ENCODE measurements around the gene HLA-A.

HLA-A gene

GRCh38 chr6:29948277-29948676 lies 5.9 kb downstream of the HLA-A start:
- H3K4me1 ChIP-seq (ENCODE audit: control insufficient read depth, insufficient read depth, low read length, unreplicated experiment) = peaks cover 17% of the 10 kb centered on the region
- no peak overlapping the region for H3K4me3 ChIP-seq (ENCODE audit: low read depth, low read length)
- H3K79me2 ChIP-seq (ENCODE audit: control insufficient read depth, insufficient read depth, low read length, unreplicated experiment) = peaks cover 22% of the 10 kb centered on the region
- no peaks in the 10 kb centered on the region for H3K27me3 ChIP-seq (ENCODE audit: insufficient read depth, low read length)
- H3K36me3 ChIP-seq (ENCODE audit: insufficient read depth, low read length) = peaks cover 15% of the 10 kb centered on the region
- H3K27ac ChIP-seq (ENCODE audit: low read depth, low read length) = no peak overlapping the region
- no peak overlapping the region for H2AFZ ChIP-seq (ENCODE audit: low read length, unreplicated experiment)

GRCh38 chr6:29949934-29950333 lies 7.6 kb downstream of the HLA-A start:
- Histone ChIP-seq H3K27ac (ENCODE audit: low read depth, low read length) (no peak overlapping the region), H3K4me3 (ENCODE audit: low read depth, low read length) (no peak overlapping the region), H3K27me3 (ENCODE audit: insufficient read depth, low read length) (no peaks in the 10 kb centered on the region), H2AFZ (ENCODE audit: low read length, unreplicated experiment) (no peak overlapping the region), H3K79me2 (ENCODE audit: control insufficient read depth, insufficient read depth, low read length, unreplicated experiment) (peaks cover 7% of the 10 kb centered on the region), H3K36me3 (ENCODE audit: insufficient read depth, low read length) (peaks cover 7% of the 10 kb centered on the region), H3K4me1 (ENCODE audit: control insufficient read depth, insufficient read depth, low read length, unreplicated experiment) (peaks cover 11% of the 10 kb centered on the region)

GRCh38 chr6:29951882-29952281 lies 9.6 kb downstream of the HLA-A start:
- no peak overlapping the region for H2AFZ ChIP-seq (ENCODE audit: low read length, unreplicated experiment)
- no peaks in the 10 kb centered on the region; the same call in 1 of the 2 replicates for H3K36me3 ChIP-seq (ENCODE audit: insufficient read depth, low read length)
- no peaks in the 10 kb centered on the region for H3K27me3 ChIP-seq (ENCODE audit: insufficient read depth, low read length)
- H3K4me3 ChIP-seq (ENCODE audit: low read depth, low read length) = no peak overlapping the region
- H3K79me2 ChIP-seq (ENCODE audit: control insufficient read depth, insufficient read depth, low read length, unreplicated experiment) = no peaks in the 10 kb centered on the region
- no peak overlapping the region for H3K27ac ChIP-seq (ENCODE audit: low read depth, low read length)
- H3K4me1 ChIP-seq (ENCODE audit: control insufficient read depth, insufficient read depth, low read length, unreplicated experiment) = peaks cover 4% of the 10 kb centered on the region

GRCh38 chr6:29953001-29953441 lies 10.7 kb downstream of the HLA-A start:
- no peak overlapping the region for H3K4me3 ChIP-seq (ENCODE audit: low read depth, low read length)
- no peak overlapping the region for H3K27ac ChIP-seq (ENCODE audit: low read depth, low read length)
- no peaks in the 10 kb centered on the region; the same call in 1 of the 2 replicates for H3K36me3 ChIP-seq (ENCODE audit: insufficient read depth, low read length)
- no peaks in the 10 kb centered on the region for H3K27me3 ChIP-seq (ENCODE audit: insufficient read depth, low read length)
- H3K4me1 ChIP-seq (ENCODE audit: control insufficient read depth, insufficient read depth, low read length, unreplicated experiment) = peaks cover 4% of the 10 kb centered on the region
- H3K79me2 ChIP-seq (ENCODE audit: control insufficient read depth, insufficient read depth, low read length, unreplicated experiment) = no peaks in the 10 kb centered on the region
- H2AFZ ChIP-seq (ENCODE audit: low read length, unreplicated experiment) = no peak overlapping the region

- Histone ChIP-seq H3K36me3 (ENCODE audit: insufficient read depth, low read length) (no peaks in the 10 kb centered on the region), H3K27me3 (ENCODE audit: insufficient read depth, low read length) (no peaks in the 10 kb centered on the region), H3K79me2 (ENCODE audit: control insufficient read depth, insufficient read depth, low read length, unreplicated experiment) (no peaks in the 10 kb centered on the region), H3K27ac (ENCODE audit: low read depth, low read length) (no peak overlapping the region), H3K4me1 (ENCODE audit: control insufficient read depth, insufficient read depth, low read length, unreplicated experiment) (peaks cover 4% of the 10 kb centered on the region), H3K4me3 (ENCODE audit: low read depth, low read length) (no peak overlapping the region), H2AFZ (ENCODE audit: low read length, unreplicated experiment) (no peak overlapping the region)
Measured at GRCh38 chr6:29953686-29954085, 11.4 kb downstream of the HLA-A start.

- no peak overlapping the region for H3K4me3 ChIP-seq (ENCODE audit: low read depth, low read length)
- peaks cover 4% of the 10 kb centered on the region for H3K4me1 ChIP-seq (ENCODE audit: control insufficient read depth, insufficient read depth, low read length, unreplicated experiment)
- H3K79me2 ChIP-seq (ENCODE audit: control insufficient read depth, insufficient read depth, low read length, unreplicated experiment) = no peaks in the 10 kb centered on the region
- no peaks in the 10 kb centered on the region for H3K27me3 ChIP-seq (ENCODE audit: insufficient read depth, low read length)
- no peaks in the 10 kb centered on the region for H3K36me3 ChIP-seq (ENCODE audit: insufficient read depth, low read length)
- H2AFZ ChIP-seq (ENCODE audit: low read length, unreplicated experiment) = no peak overlapping the region
- H3K27ac ChIP-seq (ENCODE audit: low read depth, low read length) = no peak overlapping the region
Measured at GRCh38 chr6:29954272-29954671, 11.9 kb downstream of the HLA-A start.

- Histone ChIP-seq H3K36me3 (ENCODE audit: insufficient read depth, low read length) (no peaks in the 10 kb centered on the region), H3K27me3 (ENCODE audit: insufficient read depth, low read length) (no peaks in the 10 kb centered on the region), H3K79me2 (ENCODE audit: control insufficient read depth, insufficient read depth, low read length, unreplicated experiment) (no peaks in the 10 kb centered on the region), H3K27ac (ENCODE audit: low read depth, low read length) (no peak overlapping the region), H2AFZ (ENCODE audit: low read length, unreplicated experiment) (no peak overlapping the region), H3K4me1 (ENCODE audit: control insufficient read depth, insufficient read depth, low read length, unreplicated experiment) (peaks cover 4% of the 10 kb centered on the region), H3K4me3 (ENCODE audit: low read depth, low read length) (no peak overlapping the region)
Measured at GRCh38 chr6:29955783-29956182, 13.5 kb downstream of the HLA-A start.

GRCh38 chr6:29956518-29956917 lies 14.2 kb downstream of the HLA-A start:
- no peak overlapping the region for H3K27ac ChIP-seq (ENCODE audit: low read depth, low read length)
- H3K79me2 ChIP-seq (ENCODE audit: control insufficient read depth, insufficient read depth, low read length, unreplicated experiment) = no peaks in the 10 kb centered on the region
- H3K36me3 ChIP-seq (ENCODE audit: insufficient read depth, low read length) = no peaks in the 10 kb centered on the region
- peaks cover 4% of the 10 kb centered on the region for H3K4me1 ChIP-seq (ENCODE audit: control insufficient read depth, insufficient read depth, low read length, unreplicated experiment)
- H3K4me3 ChIP-seq (ENCODE audit: low read depth, low read length) = no peak overlapping the region
- no peaks in the 10 kb centered on the region for H3K27me3 ChIP-seq (ENCODE audit: insufficient read depth, low read length)
- no peak overlapping the region for H2AFZ ChIP-seq (ENCODE audit: low read length, unreplicated experiment)

GRCh38 chr6:29958046-29958445 lies 15.7 kb downstream of the HLA-A start:
- H3K27ac ChIP-seq (ENCODE audit: low read depth, low read length) = no peak overlapping the region
- peaks cover 4% of the 10 kb centered on the region for H3K4me1 ChIP-seq (ENCODE audit: control insufficient read depth, insufficient read depth, low read length, unreplicated experiment)
- no peaks in the 10 kb centered on the region for H3K36me3 ChIP-seq (ENCODE audit: insufficient read depth, low read length)
- H2AFZ ChIP-seq (ENCODE audit: low read length, unreplicated experiment) = no peak overlapping the region
- no peaks in the 10 kb centered on the region for H3K27me3 ChIP-seq (ENCODE audit: insufficient read depth, low read length)
- H3K79me2 ChIP-seq (ENCODE audit: control insufficient read depth, insufficient read depth, low read length, unreplicated experiment) = no peaks in the 10 kb centered on the region
- H3K4me3 ChIP-seq (ENCODE audit: low read depth, low read length) = no peak overlapping the region

GRCh38 chr6:29958921-29959320 lies 16.6 kb downstream of the HLA-A start:
- peaks cover under 1% of the 10 kb centered on the region for H3K4me1 ChIP-seq (ENCODE audit: control insufficient read depth, insufficient read depth, low read length, unreplicated experiment)
- H3K27me3 ChIP-seq (ENCODE audit: insufficient read depth, low read length) = no peaks in the 10 kb centered on the region
- no peak overlapping the region for H3K4me3 ChIP-seq (ENCODE audit: low read depth, low read length)
- no peak overlapping the region for H3K27ac ChIP-seq (ENCODE audit: low read depth, low read length)
- no peaks in the 10 kb centered on the region for H3K36me3 ChIP-seq (ENCODE audit: insufficient read depth, low read length)
- no peak overlapping the region for H2AFZ ChIP-seq (ENCODE audit: low read length, unreplicated experiment)
- no peaks in the 10 kb centered on the region for H3K79me2 ChIP-seq (ENCODE audit: control insufficient read depth, insufficient read depth, low read length, unreplicated experiment)

- H3K36me3 ChIP-seq (ENCODE audit: insufficient read depth, low read length) = no peaks in the 10 kb centered on the region
- no peaks in the 10 kb centered on the region for H3K79me2 ChIP-seq (ENCODE audit: control insufficient read depth, insufficient read depth, low read length, unreplicated experiment)
- peaks cover 3% of the 10 kb centered on the region for H3K4me1 ChIP-seq (ENCODE audit: control insufficient read depth, insufficient read depth, low read length, unreplicated experiment)
- no peaks in the 10 kb centered on the region for H3K27me3 ChIP-seq (ENCODE audit: insufficient read depth, low read length)
- no peak overlapping the region for H3K27ac ChIP-seq (ENCODE audit: low read depth, low read length)
- no peak overlapping the region for H3K4me3 ChIP-seq (ENCODE audit: low read depth, low read length)
- no peak overlapping the region for H2AFZ ChIP-seq (ENCODE audit: low read length, unreplicated experiment)
Measured at GRCh38 chr6:29959467-29959866, 17.1 kb downstream of the HLA-A start.
